ENCODE measurements around the gene ERGIC2.

DNA sequence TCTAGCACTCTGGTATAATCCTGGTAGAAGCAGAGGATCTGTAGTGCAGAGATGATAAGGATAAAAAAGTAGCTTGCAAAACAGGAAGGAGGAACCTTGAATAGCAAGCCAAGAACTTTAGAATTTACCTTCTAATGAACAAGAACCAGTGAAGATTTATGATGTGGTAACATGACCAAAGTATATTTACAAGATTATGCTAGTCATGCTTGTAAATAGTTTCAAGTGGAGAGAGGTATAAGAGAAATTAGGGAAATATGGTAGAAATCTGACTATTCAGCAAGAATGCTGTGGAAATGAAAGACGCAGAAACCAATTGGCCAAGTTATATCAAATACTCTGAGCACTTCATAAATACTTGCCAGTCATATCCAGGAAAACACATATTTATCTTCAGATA lies 47.8 kb downstream of the ERGIC2 start:
- no peak for TF ChIP-seq EZH2 (IDR thresholded peaks at IDR 0.05; ENCODE audit: borderline replicate concordance, insufficient read depth, low read depth, low read length, poor library complexity, severe bottlenecking)
- TF ChIP-seq, protein P1, sequence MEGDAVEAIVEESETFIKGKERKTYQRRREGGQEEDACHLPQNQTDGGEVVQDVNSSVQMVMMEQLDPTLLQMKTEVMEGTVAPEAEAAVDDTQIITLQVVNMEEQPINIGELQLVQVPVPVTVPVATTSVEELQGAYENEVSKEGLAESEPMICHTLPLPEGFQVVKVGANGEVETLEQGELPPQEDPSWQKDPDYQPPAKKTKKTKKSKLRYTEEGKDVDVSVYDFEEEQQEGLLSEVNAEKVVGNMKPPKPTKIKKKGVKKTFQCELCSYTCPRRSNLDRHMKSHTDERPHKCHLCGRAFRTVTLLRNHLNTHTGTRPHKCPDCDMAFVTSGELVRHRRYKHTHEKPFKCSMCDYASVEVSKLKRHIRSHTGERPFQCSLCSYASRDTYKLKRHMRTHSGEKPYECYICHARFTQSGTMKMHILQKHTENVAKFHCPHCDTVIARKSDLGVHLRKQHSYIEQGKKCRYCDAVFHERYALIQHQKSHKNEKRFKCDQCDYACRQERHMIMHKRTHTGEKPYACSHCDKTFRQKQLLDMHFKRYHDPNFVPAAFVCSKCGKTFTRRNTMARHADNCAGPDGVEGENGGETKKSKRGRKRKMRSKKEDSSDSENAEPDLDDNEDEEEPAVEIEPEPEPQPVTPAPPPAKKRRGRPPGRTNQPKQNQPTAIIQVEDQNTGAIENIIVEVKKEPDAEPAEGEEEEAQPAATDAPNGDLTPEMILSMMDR (IDR thresholded peaks at IDR 0.05) = no peak
